SJCRH30 (cell line): Measurements from ENCODE around the gene CHST11. TPM values are rescaled to one million over a fixed set of nuclear protein-coding genes. Genes with fewer than 3 reads are reported as not detected.
"Not testable (repeated sequence)": the region's sequence is repeated elsewhere in the genome, so short reads cannot be mapped to it uniquely, and the experiment has no call there.

Experiments used
- DNase-seq, 2 experiments: peaks; one replicate each; pipeline ENCODE4 v3.0.0-alpha.2; 2015 to 2020
- H3K27ac ChIP-seq: fragments of 250-450 bp; sonication (Bioruptor Pico); 2 replicates; pipeline ENCODE4 v1.5.1; 2020; ENCODE audit warnings: mild to moderate bottlenecking, moderate library complexity
- H3K27me3 ChIP-seq: fragments of 250-450 bp; sonication (Bioruptor Pico); 2 replicates; pipeline ENCODE4 v1.5.1; 2020; ENCODE audit warnings: mild to moderate bottlenecking, moderate library complexity
- H3K36me3 ChIP-seq: fragments of 250-450 bp; sonication (Bioruptor Pico); 2 replicates; pipeline ENCODE4 v1.5.1; 2020; ENCODE audit warnings: mild to moderate bottlenecking, moderate library complexity
- H3K4me1 ChIP-seq: fragments of 250-450 bp; sonication (Bioruptor Pico); 2 replicates; pipeline ENCODE4 v1.5.1; 2020; ENCODE audit warnings: mild to moderate bottlenecking, moderate library complexity
- H3K4me3 ChIP-seq: fragments of 250-450 bp; sonication (Bioruptor Pico); 2 replicates; pipeline ENCODE4 v1.5.1; 2020; ENCODE audit warnings: mild to moderate bottlenecking, moderate library complexity
- H3K9me3 ChIP-seq: fragments of 250-450 bp; sonication (Bioruptor Pico); replicated peaks from 2 replicates; pipeline ENCODE4 v1.5.1; 2020; ENCODE audit warnings: mild to moderate bottlenecking, moderate library complexity
- total RNA-seq: library from RNA; depleted of rRNA; stranded (reverse); fragments of >200 nt; shearing (Covaris generic); gene quantifications from 2 replicates; pipeline ENCODE4 v1.2.3, GENCODE V29; 2014; rRNA removed

The CHST11 gene
- total RNA-seq, 1 experiment from 2014 or later: 37.0 TPM

GRCh38 chr12:104796475-104796862 lies 339.7 kb downstream of the CHST11 start:
- Histone ChIP-seq H3K4me1 (no peaks in the 10 kb centered on the region), H3K27me3 (no peaks in the 10 kb centered on the region), H3K27ac (no peak overlapping the region), H3K9me3 (no peaks in the 10 kb centered on the region; the same call in 1 of the 2 replicates), H3K36me3 (no peaks in the 10 kb centered on the region), H3K4me3 (no peak overlapping the region)
- DNase-seq: no peak

GRCh38 chr12:104799458-104799857 lies 342.7 kb downstream of the CHST11 start:
- H3K27ac ChIP-seq: no peak overlapping the region
- H3K9me3 ChIP-seq: no peaks in the 10 kb centered on the region; the same call in 1 of the 2 replicates
- no peak for DNase-seq
- no peak overlapping the region for H3K4me3 ChIP-seq
- H3K36me3 ChIP-seq: no peaks in the 10 kb centered on the region
- H3K27me3 ChIP-seq: no peaks in the 10 kb centered on the region
- H3K4me1 ChIP-seq: no peaks in the 10 kb centered on the region

DNA sequence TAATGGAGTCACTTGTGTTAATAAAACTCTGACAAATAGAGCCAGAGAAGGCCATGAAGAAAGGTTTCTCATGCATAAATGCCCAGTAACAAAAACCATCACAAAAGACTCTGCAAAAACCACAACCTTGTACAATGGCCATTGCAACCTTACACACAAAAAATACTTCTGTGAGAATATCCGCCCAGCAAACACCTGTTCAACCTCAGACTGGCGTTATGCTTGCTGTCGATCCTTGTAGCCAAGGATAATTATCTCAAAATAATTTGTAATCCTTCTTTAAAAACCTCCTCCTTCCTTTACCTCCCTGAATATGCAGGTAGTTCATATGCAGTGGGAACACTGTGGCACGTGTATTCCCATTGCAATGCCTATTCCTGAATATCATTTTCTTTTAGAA lies 344.3 kb downstream of the CHST11 start:
- H3K9me3 ChIP-seq: no peaks in the 10 kb centered on the region; the same call in 1 of the 2 replicates
- no peaks in the 10 kb centered on the region for H3K36me3 ChIP-seq
- DNase-seq: no peak
- no peak overlapping the region for H3K27ac ChIP-seq
- no peaks in the 10 kb centered on the region for H3K27me3 ChIP-seq
- no peak overlapping the region for H3K4me3 ChIP-seq
- H3K4me1 ChIP-seq: no peaks in the 10 kb centered on the region

DNA sequence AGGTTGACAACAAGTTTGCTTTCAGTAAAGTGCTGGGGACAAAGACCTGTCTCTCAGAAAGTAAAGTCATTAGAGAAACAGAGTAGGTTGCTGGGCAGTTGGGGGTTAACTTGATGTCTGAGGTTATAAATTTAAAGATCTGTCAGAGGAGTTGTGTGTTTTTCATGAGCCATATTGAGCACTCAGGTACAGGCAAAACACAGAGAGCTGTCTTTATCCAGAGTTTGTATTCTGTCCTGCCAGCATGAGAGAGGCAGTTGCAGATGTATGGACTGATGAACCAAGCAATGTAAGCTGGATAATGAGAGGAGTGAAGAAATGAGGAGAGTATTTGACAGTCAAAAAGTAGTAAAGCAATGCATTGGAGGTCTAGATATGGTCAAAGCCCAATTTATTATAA lies 344.7 kb downstream of the CHST11 start:
- no peaks in the 10 kb centered on the region for H3K4me1 ChIP-seq
- no peaks in the 10 kb centered on the region for H3K36me3 ChIP-seq
- H3K27ac ChIP-seq: no peak overlapping the region
- H3K4me3 ChIP-seq: no peak overlapping the region
- DNase-seq: no peak
- no peaks in the 10 kb centered on the region; the same call in 1 of the 2 replicates for H3K9me3 ChIP-seq
- H3K27me3 ChIP-seq: no peaks in the 10 kb centered on the region

GRCh38 chr12:104802208-104802607 lies 345.5 kb downstream of the CHST11 start:
- H3K4me3 ChIP-seq: no peak overlapping the region
- DNase-seq: no peak
- no peaks in the 10 kb centered on the region for H3K4me1 ChIP-seq
- H3K27ac ChIP-seq: no peak overlapping the region
- H3K36me3 ChIP-seq: no peaks in the 10 kb centered on the region
- no peaks in the 10 kb centered on the region for H3K27me3 ChIP-seq
- H3K9me3 ChIP-seq: no peaks in the 10 kb centered on the region; the same call in 1 of the 2 replicates

DNA sequence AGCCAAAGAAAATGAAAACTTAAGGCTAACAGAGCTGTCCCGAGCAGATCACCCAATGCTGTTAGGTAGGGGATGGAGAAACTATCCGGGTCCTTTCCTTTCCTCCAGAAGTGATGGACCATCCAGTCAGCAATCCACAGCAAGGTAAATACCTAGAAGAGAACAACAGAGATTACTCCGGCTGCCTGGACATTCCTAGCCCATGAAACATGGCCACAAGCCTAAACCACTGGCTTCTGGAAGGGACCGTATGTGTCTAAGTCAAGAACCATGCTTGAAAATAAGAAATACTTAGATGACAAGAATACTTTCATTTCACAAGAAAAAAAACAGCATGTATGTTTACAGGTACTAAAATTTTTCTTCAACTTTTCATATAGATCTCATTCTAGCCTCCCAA lies 348.4 kb downstream of the CHST11 start:
- DNase-seq: peak in 1 of 2 experiments; percentile 12

GRCh38 chr12:104806194-104806593 lies 349.4 kb downstream of the CHST11 start:
- H3K27me3 ChIP-seq, H3K9me3 ChIP-seq, H3K27ac ChIP-seq, H3K4me1 ChIP-seq, H3K36me3 ChIP-seq, DNase-seq, H3K4me3 ChIP-seq: not testable (repeated sequence)

More for the DNA sequence above, 348.4 kb downstream of the CHST11 start:
- Histone ChIP-seq H3K4me3 (no peak overlapping the region), H3K36me3 (no peaks in the 10 kb centered on the region), H3K27me3 (no peaks in the 10 kb centered on the region), H3K9me3 (no peaks in the 10 kb centered on the region), H3K27ac (no peak overlapping the region), H3K4me1 (no peaks in the 10 kb centered on the region)

DNA sequence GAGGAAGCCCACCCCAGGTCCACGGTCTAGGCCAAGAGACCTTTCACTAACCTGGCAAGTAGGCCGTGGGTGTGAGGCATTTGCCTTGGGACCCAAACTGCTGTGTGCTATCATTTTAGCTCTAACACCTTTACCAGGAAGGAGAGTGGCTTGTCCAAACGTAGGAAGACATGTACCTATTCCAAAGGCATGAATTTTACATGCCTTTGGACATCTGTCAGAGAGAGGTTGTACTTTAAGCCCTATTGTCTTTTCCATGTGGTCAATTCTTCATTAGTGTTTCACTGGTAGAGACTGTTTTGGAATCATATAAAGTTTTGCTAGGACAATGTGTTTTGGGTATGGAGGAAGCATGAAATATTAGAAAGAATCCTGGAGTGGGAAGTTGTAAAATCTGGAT lies 352.5 kb downstream of the CHST11 start:
- Histone ChIP-seq H3K9me3 (no peaks in the 10 kb centered on the region), H3K27me3 (no peaks in the 10 kb centered on the region), H3K27ac (no peak overlapping the region), H3K36me3 (no peaks in the 10 kb centered on the region), H3K4me3 (no peak overlapping the region), H3K4me1 (no peaks in the 10 kb centered on the region)
- no peak for DNase-seq

GRCh38 chr12:104809706-104810385 lies 353.1 kb downstream of the CHST11 start:
- Histone ChIP-seq H3K27me3 (no peaks in the 10 kb centered on the region), H3K36me3 (no peaks in the 10 kb centered on the region), H3K27ac (no peak overlapping the region), H3K9me3 (no peaks in the 10 kb centered on the region), H3K4me3 (no peak overlapping the region), H3K4me1 (no peaks in the 10 kb centered on the region)
- DNase-seq: no peak

Other genes with a start within 250 kb of the CHST11 start
- gene TXNRD1, start 241.2 kb upstream of the CHST11 start, total RNA-seq: 70.0 and 72.8 TPM in 2 replicates
- gene EID3, start 153.2 kb upstream of the CHST11 start, total RNA-seq: 0.48 and 0.63 TPM in 2 replicates